GM19467 (cell line): ENCODE measurements around the gene JMJD8.
A peak's percentile ranks its signal among the peaks of the same experiment; 100 is the strongest.

Source experiments
- ATAC-seq: cut with Tn5 transposase; IDR thresholded peaks from one replicate; pipeline ENCODE4 v1.9.1; 2021; ENCODE audit warnings: mild to moderate bottlenecking, moderate library complexity; ENCODE audit not compliant: unreplicated experiment

The JMJD8 gene

GRCh38 chr16:666572-666971 lies 17.6 kb downstream of the JMJD8 start:
- no peak for ATAC-seq

- ATAC-seq = no peak
Observed at GRCh38 chr16:662597-662996, 21.5 kb downstream of the JMJD8 start.

GRCh38 chr16:662095-662494 lies 22.0 kb downstream of the JMJD8 start:
- ATAC-seq = no peak

GRCh38 chr16:661184-661821 lies 22.8 kb downstream of the JMJD8 start:
- no peak for ATAC-seq

GRCh38 chr16:660459-661183 lies 23.5 kb downstream of the JMJD8 start:
- ATAC-seq = no peak

- no peak for ATAC-seq
Observed at GRCh38 chr16:660132-660458, 24.0 kb downstream of the JMJD8 start.

- ATAC-seq = no peak
Observed at GRCh38 chr16:659618-660017, 24.5 kb downstream of the JMJD8 start.

GRCh38 chr16:658679-659571 lies 25.2 kb downstream of the JMJD8 start:
- ATAC-seq = no peak

GRCh38 chr16:657487-657886 lies 26.6 kb downstream of the JMJD8 start:
- ATAC-seq = no peak

- no peak for ATAC-seq
Observed at GRCh38 chr16:654034-654433, 30.1 kb downstream of the JMJD8 start.

- ATAC-seq = no peak
Observed at GRCh38 chr16:652454-653305, 31.5 kb downstream of the JMJD8 start.

- no peak for ATAC-seq
Observed at GRCh38 chr16:651844-652243, 32.3 kb downstream of the JMJD8 start.

- ATAC-seq = no peak
Observed at GRCh38 chr16:649631-650030, 34.5 kb downstream of the JMJD8 start.

- peak; percentile 74 for ATAC-seq
Observed at GRCh38 chr16:648781-649589, 35.1 kb downstream of the JMJD8 start, which contains the start of gene WDR90. Gene WDR90, plus strand, starts transcription at chr16:649365. Its CDS starts 52 bp downstream, at chr16:649417.

GRCh38 chr16:648071-648780 lies 35.9 kb downstream of the JMJD8 start:
- no peak for ATAC-seq

GRCh38 chr16:647173-647902 lies 36.8 kb downstream of the JMJD8 start:
- no peak for ATAC-seq

- ATAC-seq = no peak
Observed at GRCh38 chr16:646679-647172, 37.4 kb downstream of the JMJD8 start.

GRCh38 chr16:645852-646678 lies 38.1 kb downstream of the JMJD8 start:
- ATAC-seq = no peak
